Activated CD8-positive, alpha-beta memory T cell treated with anti-CD3 and anti-CD28 coated beads for 4 hours (primary cell): ENCODE measurements around the gene STK39.

ENCODE experiments used
- DNase-seq, 2 donors: peaks; one replicate each; pipeline ENCODE4 v3.0.0-alpha.2; 2020; ENCODE audit warnings: low read depth in 2 of 2

The STK39 gene

DNA sequence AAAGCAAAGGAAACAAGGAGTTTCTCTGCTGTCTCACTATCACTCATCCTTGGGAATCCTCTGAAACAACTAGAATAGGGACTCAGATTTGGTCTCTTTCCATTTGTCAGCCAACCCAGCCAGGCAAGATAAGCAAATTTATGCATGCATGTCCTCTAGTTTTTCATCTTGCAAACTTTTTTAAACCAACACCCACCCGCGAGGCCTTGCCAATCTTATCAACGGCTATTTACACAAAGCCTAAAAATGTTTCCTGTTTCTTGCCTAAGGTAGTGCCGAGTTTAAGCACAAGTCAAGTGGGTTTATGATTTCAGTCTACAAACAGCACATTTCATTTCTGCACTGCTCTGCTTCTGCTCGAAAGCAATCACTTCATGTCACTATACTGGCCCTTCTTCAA is 240.9 kb downstream of the STK39 start:
- DNase-seq: no peak

DNA sequence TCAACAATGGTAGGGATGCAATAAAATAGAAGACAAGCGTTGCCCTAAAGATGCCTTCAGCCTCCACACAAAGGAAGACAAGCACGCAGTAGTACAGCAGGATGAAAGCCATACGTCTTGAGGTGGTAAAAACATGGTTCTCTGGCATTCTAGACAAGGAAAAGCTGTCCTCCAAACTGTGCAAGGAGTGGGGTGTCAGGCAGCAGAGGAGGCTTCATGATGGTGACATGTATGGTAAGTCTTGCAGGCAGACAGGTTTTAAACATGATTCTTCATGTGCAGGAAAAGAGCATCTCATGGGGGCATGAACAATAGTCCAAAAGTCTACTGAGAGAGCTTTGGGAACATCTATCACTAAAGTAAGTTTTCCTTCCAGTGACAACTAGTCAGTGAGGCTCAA is 241.8 kb downstream of the STK39 start:
- DNase-seq: no peak

DNA sequence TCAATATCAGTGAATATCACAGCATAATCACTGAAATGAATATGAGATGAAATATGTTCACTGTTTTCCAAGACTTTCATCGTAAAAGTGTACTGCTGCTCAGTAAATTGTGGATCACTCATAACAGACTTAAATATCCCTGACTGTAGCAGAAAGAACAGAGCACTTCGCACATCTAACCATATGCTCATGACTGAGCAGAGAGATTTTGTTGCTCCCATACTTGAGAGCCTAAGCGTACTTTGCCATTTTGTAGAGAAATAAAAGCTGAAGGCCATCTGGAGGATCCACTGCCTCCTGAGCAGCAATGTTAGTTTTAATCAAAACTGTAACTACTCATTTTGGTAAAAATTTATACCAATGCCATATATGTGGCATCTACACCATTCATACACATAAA is 243.5 kb downstream of the STK39 start:
- DNase-seq: no peak

DNA sequence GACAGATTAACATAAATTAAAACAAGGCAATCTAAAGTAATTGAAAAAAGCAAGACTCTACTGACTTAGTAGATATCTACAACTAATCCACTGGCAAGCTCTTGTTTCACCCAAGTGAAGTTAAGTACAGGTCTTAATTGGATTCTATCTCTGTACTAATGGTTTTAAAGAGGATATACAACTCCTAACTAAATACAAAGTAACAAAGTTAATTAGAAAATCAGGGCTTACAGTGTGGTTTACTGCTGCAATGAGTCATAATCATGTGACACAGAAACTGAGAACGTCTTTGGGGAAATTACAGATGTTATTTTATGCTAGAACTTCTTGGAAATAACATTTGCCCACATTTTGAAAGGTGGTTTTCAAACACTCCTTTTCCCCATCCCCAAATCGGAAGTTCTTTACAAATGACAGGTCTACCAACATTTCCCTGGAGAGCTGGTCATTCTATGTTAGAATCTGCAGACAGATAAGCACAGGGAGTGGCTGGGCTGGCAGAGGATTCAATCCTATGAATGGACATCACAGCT is 245.3 kb downstream of the STK39 start:
- DNase-seq: no peak

GRCh38 chr2:167992278-167992677 is 255.1 kb downstream of the STK39 start:
- no peak for DNase-seq

- DNase-seq: no peak
These were observed 257.3 kb downstream of the STK39 start for GRCh38 chr2:167990062-167990461.

GRCh38 chr2:167988296-167988695 is 259.1 kb downstream of the STK39 start:
- DNase-seq: no peak

DNA sequence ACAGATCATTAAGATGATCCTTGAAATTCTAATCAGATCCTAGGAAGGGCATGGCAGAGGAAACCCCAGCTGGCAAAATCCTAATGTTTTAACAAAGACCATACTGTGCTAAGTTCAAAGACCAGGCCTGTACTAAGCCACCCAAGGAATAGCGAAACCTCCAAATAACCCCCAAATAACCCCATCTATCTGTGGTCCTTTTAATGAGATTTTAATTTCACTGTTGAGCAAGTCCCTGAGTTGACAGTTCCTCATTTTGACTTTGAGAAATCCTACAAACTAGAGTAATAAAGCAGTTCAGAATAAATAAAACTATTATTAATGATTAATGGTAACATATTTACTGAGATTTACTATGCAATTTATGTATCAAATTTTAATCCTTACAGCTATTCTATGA is 259.8 kb downstream of the STK39 start:
- DNase-seq: no peak

GRCh38 chr2:167987026-167987425 is 260.4 kb downstream of the STK39 start:
- DNase-seq: no peak

DNA sequence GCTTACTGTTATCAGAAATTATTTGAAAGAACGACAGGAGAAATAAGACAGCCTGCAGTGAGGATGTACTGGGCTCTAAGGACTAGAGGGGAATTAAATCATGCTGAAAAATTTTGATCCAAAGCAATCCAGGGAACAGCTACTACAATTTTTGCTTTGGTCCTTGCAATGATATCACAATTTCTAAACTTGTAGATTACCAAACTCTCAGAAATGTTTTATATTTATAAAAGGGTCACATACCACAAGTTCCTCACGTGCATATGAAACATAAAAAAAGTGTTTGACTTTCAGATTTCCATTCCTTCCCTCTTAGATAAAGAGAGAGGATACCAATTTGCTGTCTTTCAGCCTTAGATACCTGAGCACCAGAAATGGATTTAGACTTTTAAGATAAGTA is 261.2 kb downstream of the STK39 start:
- no peak for DNase-seq

- DNase-seq: no peak
These were observed 265.4 kb downstream of the STK39 start for GRCh38 chr2:167981945-167982344.

DNA sequence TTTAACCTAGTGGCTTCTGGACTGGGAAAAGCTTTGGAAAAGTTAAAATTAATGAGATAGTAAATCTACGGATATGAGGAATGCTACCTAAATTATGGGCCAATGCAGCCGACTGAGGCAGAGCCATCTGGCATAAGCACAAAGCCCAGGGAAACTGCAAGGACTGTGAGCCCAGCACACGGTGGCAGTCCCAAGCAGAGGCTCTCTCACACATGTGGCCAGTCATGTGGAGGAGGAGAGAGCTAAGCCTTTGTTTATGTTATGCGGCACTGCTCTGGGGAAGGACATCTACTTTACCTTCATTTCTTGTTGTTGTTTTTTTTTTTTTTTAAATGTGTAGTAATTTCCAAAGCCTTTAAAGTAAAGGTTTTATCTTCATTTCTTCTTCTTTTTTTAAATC is 267.0 kb downstream of the STK39 start:
- no peak for DNase-seq

DNA sequence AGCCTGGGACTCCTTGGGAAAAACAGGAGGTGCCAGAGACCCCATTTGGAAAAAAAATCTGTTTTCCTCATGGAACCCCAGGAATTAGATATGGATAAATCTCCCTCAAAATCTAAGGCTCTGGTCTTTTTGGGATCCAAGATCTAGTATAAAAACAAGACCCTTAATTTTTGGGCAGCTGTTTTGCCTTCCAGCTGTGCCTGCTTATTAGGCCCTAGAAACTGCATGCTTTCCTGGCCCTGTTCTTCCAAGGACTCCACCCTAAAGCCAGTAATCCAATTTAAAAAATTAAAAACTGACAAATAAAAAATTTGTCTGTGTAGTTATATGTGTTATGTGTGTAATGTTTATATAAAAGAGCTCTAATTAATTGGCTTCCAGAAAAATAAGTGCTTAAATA is 274.6 kb downstream of the STK39 start:
- DNase-seq: no peak

DNA sequence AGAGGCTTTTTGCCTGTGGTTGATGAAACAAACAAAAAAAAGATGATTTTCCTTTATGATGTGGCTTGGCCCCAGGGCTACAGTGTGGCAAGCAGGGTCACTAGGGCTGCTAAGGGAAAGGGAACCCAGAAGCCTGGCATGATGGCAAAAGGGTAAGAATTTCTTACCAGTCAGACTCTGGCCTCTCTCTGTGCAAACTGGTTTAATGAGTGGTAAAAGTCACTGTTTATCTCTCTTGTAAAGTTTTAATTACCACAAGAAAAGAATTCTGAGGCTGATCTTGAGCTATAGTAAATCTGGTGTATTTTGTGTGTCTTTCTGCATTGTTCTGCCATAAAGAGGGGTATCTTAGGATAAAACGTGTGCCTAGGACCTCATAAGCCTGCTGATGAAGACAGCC is 275.4 kb downstream of the STK39 start:
- DNase-seq: no peak

DNA sequence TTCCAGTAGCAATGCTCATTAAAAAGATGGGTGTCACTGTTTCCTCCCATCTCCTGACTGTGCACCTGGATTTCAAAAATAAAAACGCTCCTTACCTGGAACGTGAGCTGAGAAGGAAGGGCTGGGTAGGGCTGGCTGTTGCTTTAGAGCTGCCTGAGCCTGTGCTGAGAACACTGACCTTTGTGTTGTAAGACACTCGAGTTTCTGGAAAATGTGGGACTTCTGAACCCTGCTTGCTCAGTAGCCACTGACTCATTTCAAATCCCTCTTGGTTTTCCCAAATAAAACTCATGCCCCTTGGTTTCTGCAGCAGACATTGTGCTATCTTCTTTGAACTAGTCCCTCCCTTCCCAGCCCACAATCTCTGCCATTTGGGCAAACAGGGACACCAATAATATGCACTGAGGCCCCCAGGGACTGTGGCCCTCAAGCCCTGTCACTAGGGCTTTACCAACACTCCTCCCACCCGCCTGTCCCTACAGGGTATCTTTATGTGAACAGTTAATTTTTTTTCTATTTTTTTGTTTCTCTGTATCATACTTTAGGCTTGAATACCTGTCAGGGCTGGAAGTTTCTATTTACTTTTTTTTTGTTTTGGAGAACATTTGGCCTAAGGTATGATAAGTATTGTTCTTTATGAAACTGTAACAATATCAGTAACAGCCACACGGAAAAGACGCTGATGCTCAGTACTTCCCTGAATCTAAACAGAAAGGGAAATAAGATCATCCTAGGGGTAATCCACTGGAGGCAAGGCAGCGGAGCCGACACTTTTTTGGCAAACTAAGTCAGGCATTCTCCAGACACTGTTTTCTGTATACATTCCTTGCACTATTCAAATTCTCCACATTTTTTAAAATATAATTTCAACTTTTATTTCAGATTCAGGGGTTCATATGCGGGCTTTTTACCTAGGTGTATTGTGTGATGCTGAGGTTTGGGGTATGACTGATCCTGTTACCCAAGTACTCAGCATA is 280.2 kb downstream of the STK39 start:
- no peak for DNase-seq

DNA sequence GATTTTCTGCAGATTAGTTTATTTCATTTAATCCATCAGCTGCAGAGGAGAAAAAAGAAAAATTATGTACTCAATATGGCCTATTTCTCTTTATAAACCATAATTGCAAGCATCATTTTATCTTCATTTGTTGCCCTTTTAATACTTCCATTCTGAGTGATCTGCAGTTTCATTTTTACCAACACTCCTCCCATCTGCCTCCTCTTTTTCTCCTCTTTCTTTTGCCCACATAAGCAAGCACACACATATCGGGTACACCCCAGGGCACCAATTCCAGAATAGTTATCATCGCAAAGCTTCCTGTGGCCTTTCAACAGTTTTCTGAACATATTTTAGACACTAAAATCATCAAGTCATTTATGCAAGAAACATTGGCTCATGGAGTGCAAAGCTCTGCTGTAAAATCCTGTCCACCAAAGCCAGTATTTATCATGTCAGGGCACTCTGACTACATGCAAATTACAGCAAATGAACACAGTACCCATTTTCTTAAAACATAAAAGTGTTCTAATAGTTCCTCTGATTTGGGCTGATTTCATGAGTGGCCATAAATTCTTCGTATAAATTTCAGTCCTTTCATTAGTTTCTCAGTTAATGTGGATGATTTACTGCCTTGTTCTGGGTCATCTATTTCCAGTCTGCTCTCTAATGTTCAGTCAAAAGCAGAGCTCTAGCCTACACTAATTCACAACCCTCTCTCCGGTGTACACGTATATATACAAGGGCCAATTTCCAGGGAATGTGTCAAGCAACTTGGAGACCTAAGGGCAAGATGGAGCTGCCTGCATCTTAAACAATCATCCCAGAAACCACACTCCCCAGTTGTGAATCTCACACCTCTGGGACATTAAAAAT is 281.3 kb downstream of the STK39 start:
- no peak for DNase-seq

GRCh38 chr2:167964650-167965413 is 282.6 kb downstream of the STK39 start:
- DNase-seq: no peak

DNA sequence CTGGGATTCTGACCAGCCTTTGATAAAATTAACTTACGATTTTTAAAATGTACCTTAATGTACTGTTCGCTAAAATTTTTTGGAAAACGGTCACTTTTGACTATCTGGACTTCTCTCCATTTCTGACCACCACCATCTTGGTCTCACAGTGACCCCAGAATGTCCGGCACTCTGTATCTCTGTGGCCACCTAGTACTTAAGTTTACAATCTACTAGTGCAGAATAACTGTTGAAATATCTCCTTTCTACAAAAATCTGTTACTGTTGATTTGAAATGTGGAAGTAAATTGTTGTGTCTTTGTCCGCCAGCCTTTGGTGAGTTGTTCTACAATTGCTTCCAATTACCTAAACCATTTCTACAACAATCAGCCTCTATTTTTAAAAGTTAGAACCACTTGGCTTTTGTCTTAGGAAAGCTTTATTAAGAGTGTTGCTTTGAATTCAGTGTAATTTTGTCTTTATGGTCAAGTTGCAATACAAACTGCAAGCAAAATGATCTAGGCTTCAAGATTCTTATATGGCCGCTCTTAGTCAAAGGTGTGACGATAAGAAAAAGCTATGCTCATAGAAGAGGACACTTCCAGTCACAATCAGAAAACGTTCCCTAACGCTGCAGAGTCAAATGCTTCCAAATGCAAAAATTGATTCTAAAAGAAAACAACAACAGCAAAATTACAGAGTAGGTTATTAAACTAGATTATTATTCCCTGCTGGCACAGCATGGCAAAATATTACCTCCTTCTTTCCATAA is 283.3 kb downstream of the STK39 start:
- DNase-seq: no peak

GRCh38 chr2:167962436-167963226 is 284.8 kb downstream of the STK39 start:
- DNase-seq: no peak

DNA sequence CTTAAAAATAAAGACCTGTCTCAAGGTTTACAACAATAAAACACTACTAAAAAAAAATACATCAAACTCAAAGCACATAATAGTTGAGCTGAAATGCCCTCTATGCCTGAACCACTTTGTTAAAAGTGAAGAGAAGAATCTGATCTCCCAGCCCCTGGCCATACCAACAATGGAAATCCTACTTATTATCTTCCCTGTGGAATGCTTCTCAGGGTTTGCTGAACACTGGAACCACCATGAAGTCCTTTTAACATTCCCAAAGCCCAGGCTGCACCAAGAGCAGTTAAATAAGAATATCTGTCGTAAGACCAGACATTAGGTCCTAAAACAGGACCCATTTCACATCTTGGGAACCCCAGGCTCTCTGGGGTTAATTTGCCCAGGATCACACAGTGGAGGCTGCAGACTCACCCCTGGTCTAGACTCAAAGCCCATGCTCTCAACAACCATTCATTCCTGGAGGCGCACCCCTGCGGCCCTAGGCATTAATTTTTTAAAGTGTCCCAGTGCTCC is 285.8 kb downstream of the STK39 start:
- DNase-seq: no peak
